ENCODE data around the gene CLINT1. TPM values are rescaled to one million over a fixed set of nuclear protein-coding genes. Genes with fewer than 3 reads are reported as not detected.

The CLINT1 gene
- 56.6 and 83.1 TPM in 2 replicates for total RNA-seq

GRCh38 chr5:157858527-157859226 lies at the start of gene CLINT1:
Gene CLINT1 (minus strand): TSS chr5:157859145. CDS start chr5:157858970, 175 bp downstream.

GRCh38 chr5:157743163-157744050 lies 115.5 kb downstream of the CLINT1 start, which contains the start of gene LSM11:
Gene LSM11 (plus strand): TSS chr5:157743712. CDS start chr5:157743751, 39 bp downstream.

Small RNA genes within 50 kb of the gene (small RNA-seq; reads per million reads assigned to genes)
- not detected for gene AC026407.1
- not detected for gene RNU6-260P

Other genes with a start within 250 kb of the CLINT1 start
- under 0.01 TPM in 1 of 2 replicates, not detected in the other for gene SOX30, start 206.7 kb downstream of the CLINT1 start, total RNA-seq
- not detected in 2 replicates for gene C5orf52, start 187.6 kb downstream of the CLINT1 start, total RNA-seq
- 29.9 and 39.7 TPM in 2 replicates for gene THG1L, start 127.7 kb downstream of the CLINT1 start, total RNA-seq
- gene LSM11, start 115.4 kb downstream of the CLINT1 start, total RNA-seq, result 3.3 and 4.5 TPM in 2 replicates